ENCODE data around the gene WNT11. TPM values are rescaled to one million over a fixed set of nuclear protein-coding genes. Genes with fewer than 3 reads are reported as not detected.

The WNT11 gene
- total and polyA plus RNA-seq, 2 of the 13 experiments (the other 11 are each of a cell fraction or from before 2014, with no cell fraction given) = 0.34 to 0.66 TPM

- Histone ChIP-seq H3K79me2 (ENCODE audit: insufficient read depth, low read length) (no peaks in the 10 kb centered on the region), H2AFZ (ENCODE audit: low read length) (no peak overlapping the region), H3K9ac (ENCODE audit: insufficient read depth, low read depth, low read length) (no peak overlapping the region), H3K36me3 (replicated peaks in 1 of 2; ENCODE audit: control insufficient read depth in 1 of 2, insufficient read depth in 2 of 2, low read length in 2 of 2) (no peaks in the 10 kb centered on the region), H3K4me1 (ENCODE audit: insufficient read depth, low read length) (peaks cover 76% of the 10 kb centered on the region), H3K4me3 (replicated peaks in 1 of 3; ENCODE audit: insufficient read depth in 1 of 3, low read depth in 2 of 3, low read length in 3 of 3) (no peak overlapping the region), H3K4me2 (ENCODE audit: low read depth, low read length) (no peak overlapping the region), H3K27ac (ENCODE audit: extremely low read length, insufficient read depth, low read length) (no peak overlapping the region), H3K27me3 (ENCODE audit: control insufficient read depth in 1 of 2, insufficient read depth in 2 of 2, low read length in 2 of 2) (peaks cover 14 to 49% of the 10 kb centered on the region in 2 experiments; a peak in 4 of 5 replicates), H3K9me3 (ENCODE audit: low read length) (no peaks in the 10 kb centered on the region), H4K20me1 (ENCODE audit: insufficient read depth, low read length) (no peaks in the 10 kb centered on the region)
- intact Hi-C loops (cut with micrococcal nuclease; ENCODE audit: unreplicated experiment) (no loop called here), in situ Hi-C loops (cut with HindIII; ENCODE audit: extremely low pct_ligation_motif_present, low pct_unique_long_range_greater_than_20kb) (no loop called here)
- DNase-seq (ENCODE audit: low spot score) = no peak
- no peak for ATAC-seq
- ChIA-PET POLR2A (no interaction called here), CTCF (ENCODE audit: low intra/inter-chr PET ratio, low total read pairs) (no interaction called here)
- no TSS peak for BruUV-seq (replicated peaks)
- FAIRE-seq = no peak
- WGBS (ENCODE audit: low lambda C conversion rate) = 65% methylated on average over 22 of the region's 24 CpGs
- no peak for TF ChIP-seq ZSCAN25 (CRISPR knock-in tag; IDR thresholded peaks at IDR 0.05)
- TF ChIP-seq ZMYM3 (CRISPR knock-in tag; IDR thresholded peaks at IDR 0.05) = peak; percentile 32; the same call in 1 of the 2 replicates
- no peak for TF ChIP-seq HNRNPUL1 (IDR thresholded peaks at IDR 0.05; ENCODE audit: low read depth, low read length)
- no peak for TF ChIP-seq BCLAF1 (IDR thresholded peaks at IDR 0.05)
- no peak for TF ChIP-seq XRCC5 (optimal IDR thresholded peaks at IDR 0.05; ENCODE audit: low read length)
- no peak for TF ChIP-seq MTF1 (CRISPR knock-in tag; IDR thresholded peaks at IDR 0.05)
- TF ChIP-seq ZNF768 (CRISPR knock-in tag; IDR thresholded peaks at IDR 0.05) = peak; percentile 91
- TF ChIP-seq PRPF4 (IDR thresholded peaks at IDR 0.05; ENCODE audit: low read depth, low read length, poor library complexity, severe bottlenecking) = no peak
- TF ChIP-seq ZNF841 (CRISPR knock-in tag; IDR thresholded peaks at IDR 0.05; ENCODE audit: borderline replicate concordance) = no peak
- no peak for TF ChIP-seq ZZZ3 (CRISPR knock-in tag; IDR thresholded peaks at IDR 0.05; ENCODE audit: borderline replicate concordance)
- TF ChIP-seq ZNF629 (CRISPR knock-in tag; conservative IDR thresholded peaks at IDR 0.05) = no peak
- no peak for TF ChIP-seq ARHGAP35 (CRISPR knock-in tag; IDR thresholded peaks at IDR 0.05; ENCODE audit: borderline replicate concordance)
These were observed 47.7 kb downstream of the WNT11 start for GRCh38 chr11:76158394-76159302.
